ENCODE measurements around the gene PDZRN4.
A peak's percentile ranks its signal among the peaks of the same experiment; 100 is the strongest.

Gene PDZRN4

DNA sequence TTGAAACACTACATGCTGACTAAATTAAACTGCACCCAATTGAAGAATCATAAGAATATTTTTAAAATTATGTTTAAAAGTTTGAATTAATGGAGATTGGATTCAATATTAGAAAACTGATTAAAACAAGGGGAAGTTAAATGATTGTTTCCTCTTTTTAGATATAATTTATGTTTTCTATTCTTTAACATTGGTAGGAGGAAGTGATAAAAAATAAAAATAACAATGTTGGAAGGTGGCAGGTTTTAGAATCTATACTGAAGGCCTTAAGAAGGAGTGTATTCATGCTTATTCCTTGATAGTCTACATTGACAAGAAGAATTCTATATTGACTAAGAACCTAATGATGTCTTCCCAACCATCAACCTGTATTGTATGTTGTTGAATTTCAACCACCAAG is 168.1 kb downstream of the PDZRN4 start:
- no peak for TF ChIP-seq FOXK2 (IDR thresholded peaks at IDR 0.05)
- TF ChIP-seq FOXA1 (IDR thresholded peaks at IDR 0.05): no peak
- TF ChIP-seq SUZ12 (IDR thresholded peaks at IDR 0.05): no peak
- no peak for TF ChIP-seq NFRKB (IDR thresholded peaks at IDR 0.05)
- TF ChIP-seq ELF4 (IDR thresholded peaks at IDR 0.05): no peak
- TF ChIP-seq LEF1 (IDR thresholded peaks at IDR 0.05; ENCODE audit: borderline replicate concordance): no peak
- TF ChIP-seq FOXM1 (IDR thresholded peaks at IDR 0.05; ENCODE audit: borderline replicate concordance): no peak
- no peak for TF ChIP-seq ARNT (IDR thresholded peaks at IDR 0.05)
- TF ChIP-seq, protein P1, sequence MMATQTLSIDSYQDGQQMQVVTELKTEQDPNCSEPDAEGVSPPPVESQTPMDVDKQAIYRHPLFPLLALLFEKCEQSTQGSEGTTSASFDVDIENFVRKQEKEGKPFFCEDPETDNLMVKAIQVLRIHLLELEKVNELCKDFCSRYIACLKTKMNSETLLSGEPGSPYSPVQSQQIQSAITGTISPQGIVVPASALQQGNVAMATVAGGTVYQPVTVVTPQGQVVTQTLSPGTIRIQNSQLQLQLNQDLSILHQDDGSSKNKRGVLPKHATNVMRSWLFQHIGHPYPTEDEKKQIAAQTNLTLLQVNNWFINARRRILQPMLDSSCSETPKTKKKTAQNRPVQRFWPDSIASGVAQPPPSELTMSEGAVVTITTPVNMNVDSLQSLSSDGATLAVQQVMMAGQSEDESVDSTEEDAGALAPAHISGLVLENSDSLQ (IDR thresholded peaks at IDR 0.05): no peak
- TF ChIP-seq L3MBTL2 (conservative IDR thresholded peaks at IDR 0.05): no peak
- no peak for DNase-seq (ENCODE audit: extremely low spot score)
- ChIA-PET CTCF (no interaction called here), POLR2A (no interaction called here)

DNA sequence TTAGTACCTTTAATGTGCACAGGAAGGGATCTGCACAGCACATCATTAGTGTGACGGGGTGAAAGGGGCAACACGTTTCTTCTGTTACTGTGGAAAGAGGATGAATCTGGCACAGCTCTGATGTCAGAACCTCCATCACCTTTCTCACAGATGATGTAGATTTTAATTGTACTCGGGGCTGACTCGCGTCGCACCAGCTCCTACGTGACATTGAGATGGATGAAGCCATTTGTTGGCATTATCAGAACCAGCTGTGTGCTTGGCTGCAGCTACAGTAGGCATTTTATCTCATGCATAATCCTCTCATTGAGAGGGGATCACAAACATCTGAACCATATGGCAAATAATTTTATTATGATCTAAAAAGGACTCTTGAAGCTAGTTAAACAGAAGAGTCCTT is 173.6 kb downstream of the PDZRN4 start:
- no peak for TF ChIP-seq ZNF384 (IDR thresholded peaks at IDR 0.05)
- no peak for TF ChIP-seq FOXA1 (IDR thresholded peaks at IDR 0.05)
- TF ChIP-seq FOXK2 (IDR thresholded peaks at IDR 0.05): no peak
- no peak for TF ChIP-seq BHLHE40 (IDR thresholded peaks at IDR 0.05; ENCODE audit: borderline replicate concordance)
- TF ChIP-seq NFRKB (IDR thresholded peaks at IDR 0.05): no peak
- TF ChIP-seq FOXM1 (IDR thresholded peaks at IDR 0.05; ENCODE audit: borderline replicate concordance): no peak
- TF ChIP-seq SUZ12 (IDR thresholded peaks at IDR 0.05): no peak
- TF ChIP-seq LEF1 (IDR thresholded peaks at IDR 0.05; ENCODE audit: borderline replicate concordance): no peak
- CTCF ChIA-PET: no interaction called here
- DNase-seq (ENCODE audit: extremely low spot score): no peak
- POLR2A ChIA-PET: no interaction called here

DNA sequence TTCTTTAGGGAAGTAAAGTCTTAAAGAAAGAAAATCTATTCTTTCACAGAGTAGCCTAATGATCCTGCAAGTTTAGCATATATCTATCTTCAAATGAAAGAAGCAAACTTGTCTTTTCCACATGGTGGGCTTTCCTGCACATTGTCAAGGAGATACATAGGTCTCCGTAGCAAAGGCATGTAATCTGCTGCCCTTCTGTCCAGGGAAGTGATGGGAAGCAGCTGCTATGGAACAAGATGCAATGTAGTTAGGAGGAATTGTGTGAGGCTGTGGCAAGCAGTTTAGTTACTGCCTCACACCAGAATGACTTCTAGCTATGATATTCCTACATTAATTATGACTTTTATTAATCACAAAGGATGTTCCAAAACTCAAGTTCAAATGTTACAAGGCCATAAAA is 174.4 kb downstream of the PDZRN4 start:
- TF ChIP-seq ELF4 (IDR thresholded peaks at IDR 0.05): no peak
- TF ChIP-seq SP1 (IDR thresholded peaks at IDR 0.05): no peak
- TF ChIP-seq HDGF (IDR thresholded peaks at IDR 0.05; ENCODE audit: borderline replicate concordance): no peak
- TF ChIP-seq ARNT (IDR thresholded peaks at IDR 0.05): no peak
- no peak for TF ChIP-seq NFRKB (IDR thresholded peaks at IDR 0.05)
- ChIA-PET CTCF (no interaction called here), POLR2A (no interaction called here)
- DNase-seq (ENCODE audit: extremely low spot score): no peak

DNA sequence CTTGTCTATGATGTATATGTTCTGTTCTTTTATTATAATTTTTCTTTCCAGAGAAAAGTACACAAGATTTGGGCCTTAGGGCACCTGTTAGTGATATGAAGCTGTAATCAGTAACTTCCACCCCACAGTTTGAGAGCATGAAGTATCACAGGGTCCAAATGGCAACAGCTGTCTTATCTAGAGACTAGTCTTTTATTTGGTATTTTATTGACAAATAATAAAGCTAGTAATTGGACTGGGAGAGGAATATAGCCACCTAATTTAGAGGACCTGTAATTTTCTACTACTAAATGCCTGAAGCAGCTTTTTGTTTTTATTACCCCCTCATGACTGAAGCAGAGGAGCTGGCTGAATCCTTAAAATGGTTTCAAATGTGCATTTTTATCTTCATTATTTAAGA is 174.8 kb downstream of the PDZRN4 start:
- DNase-seq (ENCODE audit: extremely low spot score): no peak
- ChIA-PET CTCF (no interaction called here), POLR2A (no interaction called here)
- TF ChIP-seq ZNF384 (IDR thresholded peaks at IDR 0.05) (no peak), LEF1 (IDR thresholded peaks at IDR 0.05; ENCODE audit: borderline replicate concordance) (no peak), HDGF (IDR thresholded peaks at IDR 0.05; ENCODE audit: borderline replicate concordance) (no peak), L3MBTL2 (conservative IDR thresholded peaks at IDR 0.05) (no peak), NFRKB (IDR thresholded peaks at IDR 0.05) (no peak), SUZ12 (IDR thresholded peaks at IDR 0.05) (no peak), BHLHE40 (IDR thresholded peaks at IDR 0.05; ENCODE audit: borderline replicate concordance) (no peak), TARDBP (IDR thresholded peaks at IDR 0.05) (no peak), SP1 (IDR thresholded peaks at IDR 0.05) (no peak), FOXK2 (IDR thresholded peaks at IDR 0.05) (no peak), CTBP1 (IDR thresholded peaks at IDR 0.05; ENCODE audit: borderline replicate concordance) (no peak), ELF4 (IDR thresholded peaks at IDR 0.05) (no peak), FOXM1 (IDR thresholded peaks at IDR 0.05; ENCODE audit: borderline replicate concordance) (no peak), FOXA1 (IDR thresholded peaks at IDR 0.05) (no peak), ARNT (IDR thresholded peaks at IDR 0.05) (no peak)
- TF ChIP-seq, protein P1 (IDR thresholded peaks at IDR 0.05): no peak

DNA sequence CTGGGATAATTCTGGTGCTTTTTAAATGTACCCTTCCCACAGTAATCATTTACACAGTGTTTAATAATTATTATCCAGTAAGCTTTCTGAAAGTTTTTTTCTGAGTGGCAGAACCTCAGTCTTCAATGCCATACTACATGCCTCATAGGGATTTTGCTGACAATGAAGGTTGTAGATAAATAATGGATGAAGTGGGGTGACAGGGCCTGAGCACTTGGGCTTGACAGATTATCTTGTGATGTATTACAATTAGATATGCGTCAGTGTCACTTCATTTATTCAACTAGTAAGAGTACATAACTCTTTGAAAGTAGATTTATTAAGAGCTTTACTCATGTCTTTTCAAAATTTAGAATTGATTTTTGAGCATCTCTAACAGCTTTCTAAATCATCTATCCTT is 176.1 kb downstream of the PDZRN4 start:
- CTCF ChIA-PET: no interaction called here
- no peak for DNase-seq (ENCODE audit: extremely low spot score)
- no peak for TF ChIP-seq SUZ12 (IDR thresholded peaks at IDR 0.05)
- POLR2A ChIA-PET: no interaction called here

DNA sequence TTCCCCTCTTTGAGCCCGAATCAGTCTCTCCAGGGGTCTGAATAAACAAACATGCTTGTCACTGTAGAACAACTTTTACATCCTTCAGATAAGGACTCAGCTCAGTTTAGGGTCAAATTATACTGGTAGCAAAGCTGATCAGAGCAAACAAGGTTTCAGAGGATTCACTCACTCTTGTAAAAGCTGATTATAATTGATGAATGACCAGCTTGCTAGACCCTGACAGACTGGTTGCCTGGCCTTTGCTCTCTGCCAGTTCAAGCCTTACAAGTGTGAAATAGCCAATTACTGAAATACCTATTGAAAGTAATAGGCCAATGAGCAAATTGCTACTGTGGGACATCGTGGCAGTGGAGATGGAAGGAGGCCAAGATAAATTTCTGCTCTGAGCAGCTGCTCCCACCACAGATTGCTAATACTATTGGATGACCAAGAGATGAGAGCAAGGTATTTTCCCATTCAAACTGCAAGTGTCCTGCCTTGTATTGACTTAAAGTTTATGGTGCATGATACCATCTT is 177.6 kb downstream of the PDZRN4 start:
- peak; percentile 62 for TF ChIP-seq CTBP1 (IDR thresholded peaks at IDR 0.05; ENCODE audit: borderline replicate concordance)
- TF ChIP-seq FOXM1 (IDR thresholded peaks at IDR 0.05; ENCODE audit: borderline replicate concordance): no peak
- TF ChIP-seq, protein P1 (IDR thresholded peaks at IDR 0.05): peak; percentile 72
- no peak for TF ChIP-seq FOXK2 (IDR thresholded peaks at IDR 0.05)
- CTCF ChIA-PET: interaction anchor here (1.1 kb wide), 1 partner anchor 88 kb away, joined by 3 read pairs; no protein-coding TSS in a partner anchor
- peak; percentile 43 for DNase-seq (ENCODE audit: extremely low spot score)
- POLR2A ChIA-PET: no interaction called here

DNA sequence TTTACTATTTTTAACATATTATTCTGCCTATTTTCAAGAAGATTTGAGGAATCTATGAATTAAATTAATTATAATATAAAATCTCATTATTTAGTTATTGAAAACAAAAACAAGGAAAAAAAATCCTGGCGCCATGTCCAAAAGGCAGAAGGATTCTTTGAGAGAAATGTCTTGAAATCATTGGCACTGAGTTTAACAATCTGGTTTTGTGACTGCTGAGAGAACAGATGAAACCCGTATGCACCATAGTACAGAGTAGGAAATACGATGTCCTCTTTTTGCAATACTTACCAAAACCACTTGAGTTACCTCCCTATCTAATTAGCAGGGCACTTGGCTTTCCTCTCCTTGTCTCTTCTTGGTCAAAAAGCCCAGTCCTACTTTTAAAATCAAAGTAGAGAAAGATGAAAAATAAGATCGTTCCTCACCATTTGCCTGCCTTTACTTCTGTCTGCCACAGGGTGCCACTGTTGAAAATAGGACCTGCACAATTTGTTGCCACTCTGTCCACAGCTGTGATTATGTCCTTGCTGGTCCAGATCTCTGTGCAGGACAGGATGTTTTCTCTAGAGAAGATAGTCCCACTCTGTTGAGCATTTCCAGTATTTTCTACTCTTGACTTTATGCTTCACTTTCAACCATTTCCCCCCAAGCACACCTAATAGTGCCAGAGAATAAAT is 179.7 kb downstream of the PDZRN4 start:
- CTCF ChIA-PET: no interaction called here
- POLR2A ChIA-PET: no interaction called here
- peak; percentile 11 for DNase-seq (ENCODE audit: extremely low spot score)
- TF ChIP-seq HDGF (IDR thresholded peaks at IDR 0.05; ENCODE audit: borderline replicate concordance) (no peak), LEF1 (IDR thresholded peaks at IDR 0.05; ENCODE audit: borderline replicate concordance) (no peak)

All from HEK293T (cell line).